Pancreas (tissue), 10 donors: Measurements from ENCODE around the gene FAM181A. TPM values are rescaled to one million over a fixed set of nuclear protein-coding genes. Genes with fewer than 3 reads are reported as not detected.

Source experiments
- ATAC-seq, 4 donors: fragments of 200-7000 bp; cut with Tn5 transposase; one replicate each; pipeline versions ENCODE4 v1.8.0 to v1.9.1; 2020; ENCODE audit warnings: mild to moderate bottlenecking in 4 of 4, moderate library complexity in 4 of 4
- DNase-seq, 6 donors: peaks; one replicate each; pipeline ENCODE4 v3.0.0-alpha.2; 2020
- FAIRE-seq: peaks from 2 replicates; lab custom pipeline; 2012; peaks lifted over from hg19 to GRCh38; lab: Jason Lieb, UNC
- H3K27ac ChIP-seq, 4 donors: fragments of 200-600 bp; sonication (generic); 1 replicate in 3 of 4; 2 replicates in 1 of 4; pipeline versions ENCODE4 v1.5.0 to v1.8.0; 2020
- H3K27me3 ChIP-seq, 4 donors: fragments of 200-600 bp; one replicate each; pipeline ENCODE4 v1.8.0; 2021
- H3K36me3 ChIP-seq, 3 donors: fragments of 200-600 bp; sonication (generic) in 1 of 3; one replicate each; pipeline versions ENCODE4 v1.5.0 to v1.8.0; 2020 to 2021
- H3K4me1 ChIP-seq, 3 donors: fragments of 200-600 bp; one replicate each; pipeline ENCODE4 v1.8.0; 2021
- H3K4me3 ChIP-seq, 4 donors: fragments of 200-600 bp; sonication (generic) in 2 of 4; one replicate each; pipeline versions ENCODE4 v1.5.0 to v1.8.0; 2020 to 2021
- H3K9me3 ChIP-seq, 4 donors: fragments of 200-600 bp; one replicate each; pipeline ENCODE4 v1.8.0; 2021
- CTCF ChIP-seq, 4 donors: fragments of 200-600 bp; sonication (generic) in 3 of 4; IDR thresholded peaks; one replicate each; pipeline versions ENCODE4 v1.5.0 to v1.8.0; 2021; ENCODE audit warnings: antibody characterized with exemption in 4 of 4
- WGBS, 2 donors: extraction: QIAGEN DNeasy Blood & Tissue Kit; methylation state at CpG; one replicate each; pipeline ENCODE4 v1.1.7; 2013; 5-methylcytosine and 5-hydroxymethylcytosine counted together
- intact Hi-C, 3 donors: fragments of 100-400 bp; cut with DNase I; formaldehyde crosslinking; loops; one replicate each; pipeline versions ENCODE4 v1.11.1 to v1.14.2; 2022
- polyA plus RNA-seq, 2 donors: library from polyadenylated mRNA; stranded (reverse); fragments of 200-250 nt; gene quantifications; one replicate each; pipeline ENCODE4 v1.2.3, GENCODE V29; 2013
- total RNA-seq, 6 donors: library from RNA; stranded (reverse); fragmentation: NEBNext Ultra II Directional in 4 of 6; extraction: Animal tissue kit (Norgen Biotek cat#: 25700) in 4 of 6; gene quantifications; one replicate each; pipeline versions ENCODE4 v1.2.1 to v1.2.4, GENCODE V29; 2021 to 2023
- donor health status: healthy with polysubstance abuse.
- donor health status: DM: no; HTN: no; CAD: no; lungs with moderate emphysema.
- donor health status: DM: no; HTN: no; CAD: no.
- donor health status: control.
- donor health status: control.
- donor health status: Bipolar disorder and iron deficiency.
- donor health status: DM: yes; HTN: yes; CAD: no.
- donor health status: DM: no; HTN: no; CAD: no.
- donor health status: DM: no; HTN: no; CAD: no.
- donor health status: DM: yes; HTN: yes; CAD: no.

FAM181A gene
- total and polyA plus RNA-seq, 8 donors, result not detected

DNA sequence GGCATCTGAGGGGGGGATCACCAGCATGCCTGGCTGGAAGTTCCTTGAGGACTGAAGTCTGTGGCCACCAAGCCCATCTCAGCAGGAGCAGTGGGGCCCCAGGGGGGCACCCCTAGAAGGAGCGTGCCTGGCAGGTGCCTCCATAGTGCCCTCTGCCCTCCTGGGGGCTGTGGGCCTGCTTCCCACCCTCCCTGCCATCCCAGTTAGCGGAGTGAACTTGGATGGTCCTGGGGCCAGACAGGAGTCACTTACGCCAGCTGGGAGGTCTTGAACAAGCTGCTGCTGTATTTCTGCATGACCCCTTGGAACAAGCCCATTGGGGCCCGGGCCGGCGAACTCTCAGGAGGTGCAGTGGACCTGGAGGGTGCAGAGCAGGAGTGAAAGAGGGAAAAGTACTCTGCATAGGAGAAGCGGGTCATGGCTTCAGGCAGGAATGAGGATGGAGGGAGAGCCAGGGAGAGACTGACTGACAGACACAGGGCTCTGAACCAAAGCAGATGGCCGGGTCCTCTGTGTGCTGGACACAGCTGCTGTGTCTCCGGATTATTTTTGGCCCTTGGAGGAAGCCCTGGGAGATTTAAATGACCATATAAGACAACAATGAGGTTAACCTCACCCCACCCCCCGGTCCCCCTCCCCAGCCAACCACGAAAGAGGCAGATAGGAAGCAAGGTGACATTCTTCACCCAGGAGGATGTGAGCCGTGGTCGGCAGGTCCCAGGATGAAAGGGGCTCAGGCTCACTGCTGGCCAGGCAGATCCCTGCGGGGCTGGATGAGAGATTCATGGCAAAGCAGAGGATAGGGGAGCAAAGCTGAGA lies 29.6 kb downstream of the FAM181A start:
- Histone ChIP-seq H3K27ac (no peak overlapping the region), H3K36me3 (no peaks in the 10 kb centered on the region), H3K27me3 (no peaks in the 10 kb centered on the region), H3K9me3 (no peaks in the 10 kb centered on the region), H3K4me3 (no peak overlapping the region), H3K4me1 (peaks cover 0 to 5% (median 0%) of the 10 kb centered on the region in 3 donors)
- ATAC-seq (no peak), FAIRE-seq (no peak), DNase-seq (no peak)
- intact Hi-C loops, result no loop called here
- 70 to 75% methylated on average over 14 of the region's 14 CpGs for WGBS, 2 donors
- TF ChIP-seq CTCF (IDR thresholded peaks at IDR 0.05), result no peak

DNA sequence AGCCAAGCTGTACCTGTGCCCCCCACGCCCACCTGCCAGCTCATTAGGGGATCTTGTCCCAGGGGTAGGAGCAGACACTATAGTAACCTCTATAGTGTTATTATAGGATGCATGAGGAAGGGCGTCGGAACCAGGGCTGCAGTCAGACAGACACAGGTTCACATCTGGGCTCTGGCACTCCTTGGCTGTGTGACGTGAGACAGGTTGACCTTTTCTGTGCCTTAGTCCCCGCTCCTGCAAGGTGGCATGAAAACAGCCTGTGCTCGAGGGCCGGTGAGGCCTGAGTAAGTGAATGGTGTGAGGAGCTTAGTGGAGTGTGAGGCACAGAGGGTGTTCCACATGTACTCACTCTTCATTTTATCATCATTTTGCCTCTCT lies 30.2 kb downstream of the FAM181A start:
- H3K36me3 ChIP-seq, result no peaks in the 10 kb centered on the region
- no peaks in the 10 kb centered on the region for H3K27me3 ChIP-seq
- DNase-seq (no peak), ATAC-seq (no peak), FAIRE-seq (no peak)
- 86 to 89% methylated on average over 7 of the region's 7 CpGs for WGBS, 2 donors
- H3K4me3 ChIP-seq, result no peak overlapping the region
- H3K27ac ChIP-seq, result no peak overlapping the region
- H3K4me1 ChIP-seq, result peaks cover 0 to 5% (median 0%) of the 10 kb centered on the region in 3 donors
- TF ChIP-seq CTCF (IDR thresholded peaks at IDR 0.05), result no peak
- intact Hi-C loops, result no loop called here
- no peaks in the 10 kb centered on the region for H3K9me3 ChIP-seq

DNA sequence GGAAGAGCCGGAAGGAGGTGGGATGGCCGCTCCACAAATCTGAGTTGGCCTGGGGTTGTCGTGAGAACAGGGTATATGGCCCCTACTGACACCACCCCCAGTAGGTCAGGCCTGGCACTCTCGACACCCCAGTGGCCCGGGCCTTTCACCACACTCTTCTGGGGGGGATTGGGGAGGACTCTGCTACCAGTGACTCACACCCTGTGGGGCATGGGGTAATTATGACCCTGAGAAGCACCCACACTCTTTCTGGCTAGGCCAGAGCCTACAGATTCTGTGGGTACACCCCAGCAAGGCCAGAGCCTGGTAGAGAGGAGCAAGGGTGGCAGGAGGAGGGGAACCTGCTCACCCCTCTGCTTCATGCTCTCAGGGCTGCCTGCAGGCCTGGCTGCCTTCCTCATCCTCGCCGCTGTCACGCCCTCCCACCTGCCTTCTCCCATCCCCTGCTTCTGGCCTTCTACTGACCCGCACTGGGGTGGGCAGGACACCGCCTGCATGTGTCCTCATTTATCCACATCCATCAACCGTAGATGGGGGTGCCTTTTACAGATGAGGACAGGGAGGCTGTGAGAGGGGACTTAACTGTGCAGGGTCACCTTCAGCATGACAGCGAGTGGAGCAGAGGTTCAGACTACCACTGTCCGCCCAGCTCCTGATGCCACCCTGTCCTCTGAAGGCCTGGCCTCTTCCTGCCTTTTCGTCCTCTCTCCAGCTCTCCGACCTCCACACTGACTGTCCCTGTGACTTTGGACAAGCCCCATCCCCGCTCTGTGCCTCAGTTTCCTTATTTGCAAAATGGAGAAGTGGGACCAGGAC lies 30.8 kb downstream of the FAM181A start:
- Histone ChIP-seq H3K4me3 (no peak overlapping the region), H3K27ac (no peak overlapping the region), H3K4me1 (peaks cover 0 to 5% (median 0%) of the 10 kb centered on the region in 3 donors), H3K27me3 (no peaks in the 10 kb centered on the region), H3K9me3 (no peaks in the 10 kb centered on the region), H3K36me3 (no peaks in the 10 kb centered on the region)
- DNase-seq (no peak), FAIRE-seq (no peak), ATAC-seq (no peak)
- WGBS, 2 donors, result 90 to 93% methylated on average over 16 of the region's 16 CpGs
- intact Hi-C loops, result no loop called here
- TF ChIP-seq CTCF (IDR thresholded peaks at IDR 0.05), result no peak

GRCh38 chr14:93958567-93959238 lies 31.6 kb downstream of the FAM181A start:
- DNase-seq, result no peak
- FAIRE-seq, result no peak
- TF ChIP-seq CTCF (IDR thresholded peaks at IDR 0.05), result no peak
- ATAC-seq, result no peak
- no peaks in the 10 kb centered on the region for H3K9me3 ChIP-seq
- H3K36me3 ChIP-seq, result no peaks in the 10 kb centered on the region
- peak overlapping the region in 2 of 4 donors; percentile 40 to 72 for H3K27ac ChIP-seq
- H3K4me1 ChIP-seq, result peaks cover 0 to 5% (median 0%) of the 10 kb centered on the region in 3 donors
- H3K27me3 ChIP-seq, result no peaks in the 10 kb centered on the region
- intact Hi-C loops, result no loop called here
- H3K4me3 ChIP-seq, result no peak overlapping the region
- WGBS, 2 donors, result 83 to 86% methylated on average over 7 of the region's 7 CpGs
